ENCODE measurements around the gene KRTAP24-1. TPM values are rescaled to one million over a fixed set of nuclear protein-coding genes. Genes with fewer than 3 reads are reported as not detected.

The KRTAP24-1 gene
- total RNA-seq, 1 donor from 2014 or later: not detected

DNA sequence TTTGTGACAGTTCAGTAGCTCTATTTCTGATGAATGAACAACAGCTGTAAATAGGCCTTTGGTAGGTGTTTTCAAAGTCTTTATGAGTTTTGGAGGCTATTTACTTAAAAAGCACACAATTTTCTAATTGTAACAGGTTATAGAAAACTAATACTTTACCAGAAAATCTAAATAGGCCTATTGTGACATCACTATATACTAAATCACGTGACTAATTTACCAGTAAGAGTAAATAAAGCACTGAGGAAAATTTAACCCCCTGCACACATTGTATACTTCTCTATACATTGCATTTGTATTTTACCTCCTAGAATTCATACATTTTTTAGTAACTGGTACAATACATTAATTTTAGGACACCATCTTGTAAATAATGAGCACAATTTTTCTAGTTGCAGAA, 22.4 kb upstream of the KRTAP24-1 start:
- no peak overlapping the region for H3K27ac ChIP-seq
- no peaks in the 10 kb centered on the region for H4K20me1 ChIP-seq (ENCODE audit: low read depth)
- H3K9me3 ChIP-seq (ENCODE audit: low read depth): no peaks in the 10 kb centered on the region
- no peak overlapping the region for H3K4me3 ChIP-seq
- no peak overlapping the region for H3K27ac Mint-ChIP-seq
- H3K4me1 ChIP-seq: no peaks in the 10 kb centered on the region
- DNase-seq (ENCODE audit: low spot score): no peak
- H3K4me3 Mint-ChIP-seq: no peak overlapping the region
- H3F3A ChIP-seq (ENCODE audit: low read depth): no peaks in the 10 kb centered on the region
- H3K36me3 Mint-ChIP-seq: no peaks in the 10 kb centered on the region
- H3K27me3 ChIP-seq: no peaks in the 10 kb centered on the region
- no peaks in the 10 kb centered on the region for H3K36me3 ChIP-seq
- no peak overlapping the region for H3K4me2 ChIP-seq
- TF ChIP-seq, protein P1, sequence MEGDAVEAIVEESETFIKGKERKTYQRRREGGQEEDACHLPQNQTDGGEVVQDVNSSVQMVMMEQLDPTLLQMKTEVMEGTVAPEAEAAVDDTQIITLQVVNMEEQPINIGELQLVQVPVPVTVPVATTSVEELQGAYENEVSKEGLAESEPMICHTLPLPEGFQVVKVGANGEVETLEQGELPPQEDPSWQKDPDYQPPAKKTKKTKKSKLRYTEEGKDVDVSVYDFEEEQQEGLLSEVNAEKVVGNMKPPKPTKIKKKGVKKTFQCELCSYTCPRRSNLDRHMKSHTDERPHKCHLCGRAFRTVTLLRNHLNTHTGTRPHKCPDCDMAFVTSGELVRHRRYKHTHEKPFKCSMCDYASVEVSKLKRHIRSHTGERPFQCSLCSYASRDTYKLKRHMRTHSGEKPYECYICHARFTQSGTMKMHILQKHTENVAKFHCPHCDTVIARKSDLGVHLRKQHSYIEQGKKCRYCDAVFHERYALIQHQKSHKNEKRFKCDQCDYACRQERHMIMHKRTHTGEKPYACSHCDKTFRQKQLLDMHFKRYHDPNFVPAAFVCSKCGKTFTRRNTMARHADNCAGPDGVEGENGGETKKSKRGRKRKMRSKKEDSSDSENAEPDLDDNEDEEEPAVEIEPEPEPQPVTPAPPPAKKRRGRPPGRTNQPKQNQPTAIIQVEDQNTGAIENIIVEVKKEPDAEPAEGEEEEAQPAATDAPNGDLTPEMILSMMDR (IDR thresholded peaks at IDR 0.05): no peak
- no peak for TF ChIP-seq EZH2 (IDR thresholded peaks at IDR 0.05)
- no peak for TF ChIP-seq EZH2phosphoT487 (IDR thresholded peaks at IDR 0.05)
- H3K79me2 ChIP-seq (ENCODE audit: low read depth): no peaks in the 10 kb centered on the region
- H3K4me1 Mint-ChIP-seq: no peaks in the 10 kb centered on the region
- no peak overlapping the region for H3K9ac ChIP-seq
- H3K27me3 Mint-ChIP-seq (ENCODE audit: insufficient read depth, low read depth): no peaks in the 10 kb centered on the region
- no peaks in the 10 kb centered on the region for H3K9me3 Mint-ChIP-seq
- H2AFZ ChIP-seq (replicated peaks): no peak overlapping the region

DNA sequence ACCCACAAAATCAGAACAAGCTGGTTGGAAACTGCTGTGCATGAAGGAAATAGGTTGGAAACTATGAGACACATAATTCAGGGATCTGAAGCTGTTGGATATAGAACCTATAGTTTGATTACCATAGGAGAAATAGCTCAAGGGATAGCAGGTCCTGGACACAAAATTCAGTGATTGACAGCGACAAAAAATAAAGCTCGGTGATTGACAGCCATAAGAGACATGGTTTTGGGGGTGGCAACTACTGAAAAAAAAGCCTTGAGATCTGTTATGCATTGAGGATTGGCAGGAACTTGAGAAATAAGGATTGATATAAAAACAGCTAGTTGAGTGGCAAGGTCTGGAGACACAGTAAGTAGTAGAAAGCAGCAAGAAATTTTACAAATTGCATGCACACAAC, 6.5 kb upstream of the KRTAP24-1 start, which contains the start of gene KRTAP25-1:
KRTAP25-1 (minus strand) TSS at position 300 of the 400 bp plus-strand sequence; CDS start at position 276, 24 bp downstream.
- H3K36me3 ChIP-seq: no peaks in the 10 kb centered on the region
- no peak within 1 kb of the TSS for H3K9ac ChIP-seq
- no peak within 1 kb of the TSS for H3K4me2 ChIP-seq
- H2AFZ ChIP-seq (replicated peaks): no peak within 1 kb of the TSS
- TF ChIP-seq, protein P1 (IDR thresholded peaks at IDR 0.05): no peak
- no peak for TF ChIP-seq EZH2phosphoT487 (IDR thresholded peaks at IDR 0.05)
- TF ChIP-seq EZH2 (IDR thresholded peaks at IDR 0.05): no peak
- no peaks in the 10 kb centered on the region for H3K27me3 ChIP-seq
- H3K9me3 Mint-ChIP-seq: no peaks in the 10 kb centered on the region
- H3K27me3 Mint-ChIP-seq (ENCODE audit: insufficient read depth, low read depth): no peaks in the 10 kb centered on the region
- no peaks in the 10 kb centered on the region for H3K36me3 Mint-ChIP-seq
- no peaks in the 10 kb centered on the region for H3F3A ChIP-seq (ENCODE audit: low read depth)
- no peaks in the 10 kb centered on the region for H4K20me1 ChIP-seq (ENCODE audit: low read depth)
- no peaks in the 10 kb centered on the region for H3K9me3 ChIP-seq (ENCODE audit: low read depth)
- no peak within 1 kb of the TSS for H3K4me3 Mint-ChIP-seq
- no peaks in the 10 kb centered on the region for H3K4me1 Mint-ChIP-seq
- H3K4me3 ChIP-seq: no peak within 1 kb of the TSS
- DNase-seq (ENCODE audit: low spot score): no peak
- no peak within 1 kb of the TSS for H3K27ac ChIP-seq
- H3K79me2 ChIP-seq (ENCODE audit: low read depth): no peaks in the 10 kb centered on the region
- H3K27ac Mint-ChIP-seq: no peak within 1 kb of the TSS
- H3K4me1 ChIP-seq: no peaks in the 10 kb centered on the region

- Mint-ChIP-seq H3K4me3 (no peak overlapping the region), H3K9me3 (peaks cover 5% of the 10 kb centered on the region), H3K4me1 (no peaks in the 10 kb centered on the region), H3K27me3 (ENCODE audit: insufficient read depth, low read depth) (peaks cover 2% of the 10 kb centered on the region), H3K36me3 (no peaks in the 10 kb centered on the region), H3K27ac (no peak overlapping the region)
- H3K4me2 ChIP-seq: no peak overlapping the region
- H3K79me2 ChIP-seq (ENCODE audit: low read depth): no peaks in the 10 kb centered on the region
- H3K9ac ChIP-seq: no peak overlapping the region
- DNase-seq (ENCODE audit: low spot score): no peak
- no peaks in the 10 kb centered on the region for H4K20me1 ChIP-seq (ENCODE audit: low read depth)
- no peaks in the 10 kb centered on the region for H3K4me1 ChIP-seq
- no peaks in the 10 kb centered on the region for H3F3A ChIP-seq (ENCODE audit: low read depth)
- H3K36me3 ChIP-seq: no peaks in the 10 kb centered on the region
- no peaks in the 10 kb centered on the region for H3K9me3 ChIP-seq (ENCODE audit: low read depth)
- H2AFZ ChIP-seq (replicated peaks): no peak overlapping the region
- no peak overlapping the region for H3K4me3 ChIP-seq
- no peaks in the 10 kb centered on the region for H3K27me3 ChIP-seq
- no peak overlapping the region for H3K27ac ChIP-seq
- no peak for TF ChIP-seq EZH2phosphoT487 (IDR thresholded peaks at IDR 0.05)
These were observed 11.1 kb downstream of the KRTAP24-1 start for GRCh38 chr21:30271611-30272010.

- Histone ChIP-seq H3K27ac (no peak overlapping the region), H3K9ac (no peak overlapping the region), H3K9me3 (ENCODE audit: low read depth) (no peaks in the 10 kb centered on the region), H3K36me3 (no peaks in the 10 kb centered on the region), H3K27me3 (no peaks in the 10 kb centered on the region), H3F3A (ENCODE audit: low read depth) (no peaks in the 10 kb centered on the region), H3K4me3 (no peak overlapping the region), H4K20me1 (ENCODE audit: low read depth) (no peaks in the 10 kb centered on the region), H3K4me1 (no peaks in the 10 kb centered on the region), H3K79me2 (ENCODE audit: low read depth) (no peaks in the 10 kb centered on the region), H2AFZ (replicated peaks) (no peak overlapping the region), H3K4me2 (no peak overlapping the region)
- Mint-ChIP-seq H3K27me3 (ENCODE audit: insufficient read depth, low read depth) (peaks cover 2% of the 10 kb centered on the region), H3K4me3 (no peak overlapping the region), H3K36me3 (no peaks in the 10 kb centered on the region), H3K4me1 (no peaks in the 10 kb centered on the region), H3K9me3 (peaks cover 7% of the 10 kb centered on the region), H3K27ac (no peak overlapping the region)
- TF ChIP-seq EZH2 (IDR thresholded peaks at IDR 0.05) (no peak), EZH2phosphoT487 (IDR thresholded peaks at IDR 0.05) (no peak)
- TF ChIP-seq, protein P1 (IDR thresholded peaks at IDR 0.05): no peak
- no peak for DNase-seq (ENCODE audit: low spot score)
These were observed 11.6 kb downstream of the KRTAP24-1 start for GRCh38 chr21:30271156-30271555.

Data from neural progenitor cell (in vitro differentiated cells).